Thyroid gland (tissue), 4 donors: ENCODE measurements around the gene CLDN17.

Experiments used
- POLR2A ChIP-seq, 2 donors: fragments of 450-650 bp; IDR thresholded peaks; one replicate each; pipeline ENCODE4 v1.6.1; 2017; ENCODE audit warnings: antibody characterized with exemption in 2 of 2, mild to moderate bottlenecking in 2 of 2, moderate library complexity in 1 of 2
- TF ChIP-seq, protein P1 (sequence below), 6 experiments: fragments of 200-600 bp in 3 of 6; fragments of 450-650 bp in 3 of 6; sonication (generic) in 3 of 6; IDR thresholded peaks; one replicate each; pipeline ENCODE4 v1.5.1; 2016 to 2019; ENCODE audit warnings: antibody characterized with exemption in 6 of 6, mild to moderate bottlenecking in 2 of 6, inconsistent platforms in 1 of 6, moderate library complexity in 1 of 6

DNA sequence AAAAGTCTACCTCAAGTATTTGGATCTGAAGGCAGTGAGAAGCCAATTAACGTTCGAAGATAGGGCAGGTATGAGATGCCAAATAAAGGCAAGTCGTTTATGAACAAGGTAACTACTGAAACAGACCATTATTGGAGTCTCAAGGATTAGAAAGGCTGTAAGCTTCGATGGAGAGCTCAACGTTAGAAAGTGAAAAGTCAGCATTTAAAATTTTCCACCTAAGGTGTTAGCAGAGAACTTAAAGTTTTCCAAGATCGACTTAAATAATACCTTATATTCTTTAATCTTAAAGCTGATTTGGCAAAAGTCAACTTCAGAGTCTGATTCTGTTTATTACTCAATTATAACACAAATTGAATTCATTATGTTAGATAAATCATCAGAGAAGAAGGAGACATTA, 28.1 kb downstream of the CLDN17 start:
- no peak for TF ChIP-seq POLR2A (IDR thresholded peaks at IDR 0.05)
- TF ChIP-seq, protein P1, sequence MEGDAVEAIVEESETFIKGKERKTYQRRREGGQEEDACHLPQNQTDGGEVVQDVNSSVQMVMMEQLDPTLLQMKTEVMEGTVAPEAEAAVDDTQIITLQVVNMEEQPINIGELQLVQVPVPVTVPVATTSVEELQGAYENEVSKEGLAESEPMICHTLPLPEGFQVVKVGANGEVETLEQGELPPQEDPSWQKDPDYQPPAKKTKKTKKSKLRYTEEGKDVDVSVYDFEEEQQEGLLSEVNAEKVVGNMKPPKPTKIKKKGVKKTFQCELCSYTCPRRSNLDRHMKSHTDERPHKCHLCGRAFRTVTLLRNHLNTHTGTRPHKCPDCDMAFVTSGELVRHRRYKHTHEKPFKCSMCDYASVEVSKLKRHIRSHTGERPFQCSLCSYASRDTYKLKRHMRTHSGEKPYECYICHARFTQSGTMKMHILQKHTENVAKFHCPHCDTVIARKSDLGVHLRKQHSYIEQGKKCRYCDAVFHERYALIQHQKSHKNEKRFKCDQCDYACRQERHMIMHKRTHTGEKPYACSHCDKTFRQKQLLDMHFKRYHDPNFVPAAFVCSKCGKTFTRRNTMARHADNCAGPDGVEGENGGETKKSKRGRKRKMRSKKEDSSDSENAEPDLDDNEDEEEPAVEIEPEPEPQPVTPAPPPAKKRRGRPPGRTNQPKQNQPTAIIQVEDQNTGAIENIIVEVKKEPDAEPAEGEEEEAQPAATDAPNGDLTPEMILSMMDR (IDR thresholded peaks at IDR 0.05): no peak
